Lung (tissue), 12 donors: ENCODE measurements around the gene PIM3. TPM values are rescaled to one million over a fixed set of nuclear protein-coding genes. Genes with fewer than 3 reads are reported as not detected.

Experiments
- ATAC-seq: fragments of 200-7000 bp; cut with Tn5 transposase; one replicate; pipeline ENCODE4 v1.9.1; 2020; ENCODE audit warnings: moderate number of reproducible peaks; ENCODE audit not compliant: insufficient read depth, low FRiP score
- DNase-seq, 3 donors: peaks; one replicate each; pipeline ENCODE4 v3.0.0-alpha.2; 2013 to 2017
- H3K27ac ChIP-seq, 2 donors: one replicate each; pipeline ENCODE4 v1.5.1; 2013; ENCODE audit warnings: mild to moderate bottlenecking in 2 of 2, moderate library complexity in 2 of 2, control low read depth in 1 of 2, inconsistent platforms in 1 of 2, low read depth in 1 of 2, low read length in 1 of 2
- H3K27me3 ChIP-seq, 3 donors: one replicate each; pipeline ENCODE4 v1.5.1; 2013; ENCODE audit warnings: low read length in 2 of 3; ENCODE audit not compliant: control insufficient read depth in 3 of 3, insufficient read depth in 3 of 3
- H3K36me3 ChIP-seq, 4 donors: one replicate each; pipeline ENCODE4 v1.5.1; 2013; ENCODE audit warnings: low read length in 4 of 4, mild to moderate bottlenecking in 1 of 4, moderate library complexity in 1 of 4; ENCODE audit not compliant: control insufficient read depth in 4 of 4, insufficient read depth in 4 of 4
- H3K4me1 ChIP-seq, 5 donors: one replicate each; pipeline ENCODE4 v1.5.1; 2013; ENCODE audit warnings: low read length in 5 of 5, mild to moderate bottlenecking in 2 of 5, moderate library complexity in 1 of 5; ENCODE audit not compliant: control insufficient read depth in 5 of 5, insufficient read depth in 5 of 5
- H3K4me3 ChIP-seq: one replicate; pipeline ENCODE4 v1.5.1; 2013; ENCODE audit warnings: mild to moderate bottlenecking, control low read depth, moderate library complexity
- H3K9ac ChIP-seq, 2 donors: one replicate each; pipeline ENCODE4 v1.5.1; 2013; ENCODE audit warnings: low read length in 2 of 2, control low read depth in 1 of 2; ENCODE audit not compliant: insufficient read depth in 1 of 2
- H3K9me3 ChIP-seq, 4 donors: one replicate each; pipeline ENCODE4 v1.5.1; 2013; ENCODE audit warnings: low read length in 3 of 4, mild to moderate bottlenecking in 1 of 4, moderate library complexity in 1 of 4; ENCODE audit not compliant: control insufficient read depth in 4 of 4, insufficient read depth in 3 of 4
- WGBS, 2 donors: extraction: QIAGEN DNeasy Blood & Tissue Kit; methylation state at CpG; one replicate each; pipeline ENCODE4 v1.1.7; 2013; 5-methylcytosine and 5-hydroxymethylcytosine counted together
- polyA plus RNA-seq, 2 donors: library from polyadenylated mRNA; stranded (reverse); fragments of 200-250 nt; gene quantifications; one replicate each; pipeline ENCODE4 v1.2.1, GENCODE V29; 2013
- total RNA-seq, 2 donors: library from RNA; depleted of rRNA in 1 of 2; stranded (reverse); fragments of >200 nt in 1 of 2; gene quantifications; one replicate each; pipeline ENCODE4 v1.2.1, GENCODE V29; 2014 to 2021
- TF ChIP-seq, protein P1 (sequence below): IDR thresholded peaks from 2 replicates; pipeline ENCODE4 v1.5.1; 2012; ENCODE audit warnings: mild to moderate bottlenecking; ENCODE audit errors: control extremely low read depth, extremely low read depth
- donor health status: control.
- donor health status: control.
- donor health status: Bipolar disorder and iron deficiency.
- donor health status: healthy.
- donor health status: DM: yes; HTN: yes; CAD: no.

PIM3 gene
- total and polyA plus RNA-seq, 4 donors, result 99.0 to 238 (median 132) TPM

DNA sequence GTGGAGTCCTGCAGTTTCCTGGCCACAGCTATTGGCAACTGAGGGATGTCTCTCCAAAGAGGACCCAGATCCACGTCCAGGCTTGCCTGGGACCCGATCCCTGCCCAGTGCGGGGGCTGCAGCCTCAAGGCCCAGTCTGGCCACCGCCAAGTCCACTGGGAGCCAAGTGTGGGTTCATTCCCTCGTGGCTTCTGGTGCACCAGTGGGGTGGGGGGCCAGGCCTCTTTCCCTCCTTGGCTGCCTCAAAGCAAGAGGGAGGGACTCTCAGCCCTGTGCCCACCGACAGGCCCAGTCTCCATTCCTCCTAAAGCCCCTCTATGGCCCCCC is 13.3 kb upstream of the PIM3 start:
- 81 to 88% methylated on average over 6 of the region's 6 CpGs for WGBS, 2 donors
- ATAC-seq, result no peak
- no peaks in the 10 kb centered on the region for H3K27me3 ChIP-seq
- TF ChIP-seq, protein P1, sequence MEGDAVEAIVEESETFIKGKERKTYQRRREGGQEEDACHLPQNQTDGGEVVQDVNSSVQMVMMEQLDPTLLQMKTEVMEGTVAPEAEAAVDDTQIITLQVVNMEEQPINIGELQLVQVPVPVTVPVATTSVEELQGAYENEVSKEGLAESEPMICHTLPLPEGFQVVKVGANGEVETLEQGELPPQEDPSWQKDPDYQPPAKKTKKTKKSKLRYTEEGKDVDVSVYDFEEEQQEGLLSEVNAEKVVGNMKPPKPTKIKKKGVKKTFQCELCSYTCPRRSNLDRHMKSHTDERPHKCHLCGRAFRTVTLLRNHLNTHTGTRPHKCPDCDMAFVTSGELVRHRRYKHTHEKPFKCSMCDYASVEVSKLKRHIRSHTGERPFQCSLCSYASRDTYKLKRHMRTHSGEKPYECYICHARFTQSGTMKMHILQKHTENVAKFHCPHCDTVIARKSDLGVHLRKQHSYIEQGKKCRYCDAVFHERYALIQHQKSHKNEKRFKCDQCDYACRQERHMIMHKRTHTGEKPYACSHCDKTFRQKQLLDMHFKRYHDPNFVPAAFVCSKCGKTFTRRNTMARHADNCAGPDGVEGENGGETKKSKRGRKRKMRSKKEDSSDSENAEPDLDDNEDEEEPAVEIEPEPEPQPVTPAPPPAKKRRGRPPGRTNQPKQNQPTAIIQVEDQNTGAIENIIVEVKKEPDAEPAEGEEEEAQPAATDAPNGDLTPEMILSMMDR, result no peak
- no peaks in the 10 kb centered on the region for H3K9me3 ChIP-seq
- no peak overlapping the region for H3K4me3 ChIP-seq
- no peak for DNase-seq
- H3K27ac ChIP-seq, result peak overlapping the region in 1 of 2 donors; percentile 93
- no peaks in the 10 kb centered on the region for H3K36me3 ChIP-seq
- H3K4me1 ChIP-seq, result peaks cover 0 to 37% (median 8%) of the 10 kb centered on the region in 5 donors
- H3K9ac ChIP-seq, result no peak overlapping the region

DNA sequence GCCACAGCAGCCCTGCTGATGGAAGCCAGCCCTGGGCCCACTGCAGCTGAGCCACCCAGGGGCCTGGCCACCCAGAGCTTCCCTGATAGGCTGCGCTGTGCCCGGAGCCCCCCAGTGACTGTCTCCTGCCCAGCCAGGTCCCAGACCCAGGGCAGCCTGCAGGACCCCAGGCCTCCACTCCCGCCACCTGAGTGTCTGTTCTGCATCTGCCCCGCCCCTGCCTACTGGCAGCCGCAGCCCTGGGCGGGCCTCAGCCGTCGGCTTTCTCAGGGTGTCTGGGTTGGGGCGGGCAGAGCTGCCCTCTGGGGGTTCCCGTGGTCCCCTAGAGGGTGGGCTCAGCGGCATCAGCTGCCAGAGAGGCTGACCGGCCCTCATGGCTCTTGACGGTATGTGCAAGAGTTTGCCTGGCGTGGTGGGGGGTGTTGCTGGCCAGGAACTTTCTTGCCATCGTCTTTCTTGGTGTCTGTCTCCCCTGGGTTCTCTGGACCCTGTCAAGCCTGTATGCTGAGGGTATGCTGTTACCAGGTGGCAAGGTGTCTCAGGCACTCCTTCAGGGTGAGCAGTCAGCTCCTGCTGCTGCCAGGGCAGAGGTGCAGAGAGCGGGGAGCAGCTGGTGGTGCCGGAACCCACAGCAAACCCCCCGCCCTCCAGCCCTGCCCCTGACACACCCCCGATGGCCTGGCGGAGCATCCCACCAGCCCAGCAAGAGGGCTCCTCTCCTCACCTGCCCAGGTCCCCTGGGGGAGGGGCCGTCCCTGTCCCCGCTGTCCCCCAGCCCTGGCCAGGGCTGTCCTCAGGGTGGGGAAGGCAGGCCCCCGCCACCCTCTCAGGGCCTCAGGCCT is 12.2 kb upstream of the PIM3 start:
- Histone ChIP-seq H3K27ac (peak overlapping the region in 1 of 2 donors; percentile 93), H3K4me3 (peak overlapping the region; percentile 13), H3K27me3 (no peaks in the 10 kb centered on the region), H3K9me3 (no peaks in the 10 kb centered on the region), H3K4me1 (peaks cover 0 to 46% (median 12%) of the 10 kb centered on the region in 5 donors), H3K9ac (peak overlapping the region in 1 of 2 donors; percentile 25), H3K36me3 (no peaks in the 10 kb centered on the region)
- ATAC-seq (no peak), DNase-seq (no peak)
- WGBS, 2 donors, result 78 to 79% methylated on average over 20 to 23 of the region's 23 CpGs
- TF ChIP-seq, protein P1, result no peak

DNA sequence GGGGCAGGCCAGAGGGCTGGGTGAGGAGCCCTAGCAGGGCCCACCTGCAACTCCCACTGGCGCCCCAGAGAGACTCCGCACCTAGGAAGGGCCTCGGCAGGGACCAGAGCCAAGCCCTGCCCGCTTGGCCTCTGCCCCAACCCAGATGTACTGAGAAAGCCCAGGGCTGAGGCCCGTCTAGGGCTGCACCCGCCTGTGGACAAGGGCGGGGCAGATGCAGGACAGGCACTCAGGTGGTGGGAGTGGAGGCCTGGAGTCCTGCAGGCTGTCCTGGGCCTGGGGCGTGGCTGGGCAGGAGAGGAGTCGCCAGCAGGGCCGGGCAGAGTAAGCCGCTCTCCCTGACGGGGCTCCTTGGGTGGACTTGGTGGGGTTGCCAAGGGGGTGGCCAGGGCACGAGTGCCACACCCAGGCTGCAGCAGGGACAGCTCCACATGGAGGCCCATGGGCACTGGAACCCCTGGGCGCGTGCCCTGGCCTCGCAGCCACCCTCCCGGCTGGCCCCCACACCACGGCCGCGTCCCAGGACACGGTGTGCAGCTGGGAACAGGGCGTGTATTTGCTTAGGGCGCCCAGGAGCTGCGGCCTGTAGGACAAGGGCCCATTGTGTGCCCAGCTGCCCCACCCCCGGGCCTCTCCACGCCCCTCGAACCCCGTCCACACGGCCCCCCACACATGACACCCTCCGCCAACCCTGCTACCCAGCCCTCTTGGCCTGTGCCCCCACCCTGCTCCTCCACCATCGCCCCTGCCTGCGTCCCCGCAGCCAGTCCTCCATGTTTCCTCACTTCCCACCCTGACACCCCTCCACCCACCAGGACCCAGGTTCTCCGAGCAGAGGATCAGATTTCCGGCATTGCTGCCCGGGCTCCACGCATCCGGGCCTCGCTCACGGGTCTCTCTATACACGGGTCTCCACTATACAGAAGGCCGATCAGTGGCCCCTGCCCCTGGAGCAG is 11.3 kb upstream of the PIM3 start:
- 70 to 84% methylated on average over 38 to 42 of the region's 42 CpGs for WGBS, 2 donors
- Histone ChIP-seq H3K9me3 (no peaks in the 10 kb centered on the region), H3K36me3 (no peaks in the 10 kb centered on the region), H3K9ac (no peak overlapping the region), H3K27ac (peak overlapping the region in 1 of 2 donors; percentile 94), H3K27me3 (no peaks in the 10 kb centered on the region), H3K4me3 (no peak overlapping the region), H3K4me1 (peaks cover 0 to 39% (median 21%) of the 10 kb centered on the region in 5 donors)
- ATAC-seq (peak; percentile 56), DNase-seq (peak in 2 of 3 donors; percentile 54 to 56)
- TF ChIP-seq, protein P1, result no peak
